ENCODE data around the gene FCHO2. TPM values are rescaled to one million over a fixed set of nuclear protein-coding genes. Genes with fewer than 3 reads are reported as not detected.

Gene FCHO2
- total and polyA plus RNA-seq, 2 donors (not counting 3 experiments of a cell fraction or from before 2014, with no cell fraction given), result 12.0 to 25.2 TPM

GRCh38 chr5:72996632-72997031 is 40.8 kb downstream of the FCHO2 start:
- Histone ChIP-seq H3K4me1 (ENCODE audit: control insufficient read depth, extremely low read depth, insufficient read depth, low read length) (no peaks in the 10 kb centered on the region), H3K36me3 (ENCODE audit: control insufficient read depth in 2 of 2, extremely low read depth in 1 of 2, insufficient read depth in 2 of 2, low read length in 2 of 2) (peaks cover 0 to 2% of the 10 kb centered on the region in 2 experiments), H3K9me1 (replicated peaks; ENCODE audit: control insufficient read depth, extremely low read depth, insufficient read depth, low read length) (no peaks in the 10 kb centered on the region), H3K9me3 (replicated peaks; ENCODE audit: control insufficient read depth, insufficient read depth, low read length) (no peaks in the 10 kb centered on the region), H3K79me2 (ENCODE audit: control insufficient read depth, insufficient read depth, low read length) (no peaks in the 10 kb centered on the region), H4K20me1 (replicated peaks; ENCODE audit: control insufficient read depth, extremely low read depth, insufficient read depth, low read length) (peaks cover 2% of the 10 kb centered on the region), H3K9ac (replicated peaks; ENCODE audit: extremely low read depth, insufficient read depth, low read length) (no peak overlapping the region), H3K27ac (ENCODE audit: insufficient read depth, low read depth, low read length) (no peak overlapping the region), H3K27me3 (ENCODE audit: control insufficient read depth in 2 of 2, insufficient read depth in 2 of 2, low read length in 2 of 2) (no peaks in the 10 kb centered on the region), H3K4me3 (replicated peaks in 1 of 3; ENCODE audit: insufficient read depth in 1 of 3, low read depth in 1 of 3, low read length in 3 of 3) (no peak overlapping the region), H3K4me2 (ENCODE audit: insufficient read depth, low read length) (no peak overlapping the region), H2AFZ (ENCODE audit: low read depth, low read length) (no peak overlapping the region)
- dilution Hi-C loops (cut with MboI; ENCODE audit: extremely low pct_ligation_motif_present, low sequenced_read_pairs) (no loop called here), intact Hi-C loops (cut with micrococcal nuclease) (no loop called here)
- FAIRE-seq, result no peak
- TF ChIP-seq MAX (IDR thresholded peaks at IDR 0.05; ENCODE audit: insufficient read depth, insufficient read length), result no peak
- no peak for TF ChIP-seq EZH2 (IDR thresholded peaks at IDR 0.05; ENCODE audit: borderline replicate concordance, low read depth, low read length, severe bottlenecking)
- no peak for TF ChIP-seq MYC (IDR thresholded peaks at IDR 0.05; ENCODE audit: low read depth, low read length)
- TF ChIP-seq POLR2AphosphoS5 (IDR thresholded peaks at IDR 0.05; ENCODE audit: insufficient read depth, low read depth, low read length), result no peak
- no peak for TF ChIP-seq FOS (IDR thresholded peaks at IDR 0.05; ENCODE audit: borderline replicate concordance, insufficient read depth, low read length)
- TF ChIP-seq, protein P1, sequence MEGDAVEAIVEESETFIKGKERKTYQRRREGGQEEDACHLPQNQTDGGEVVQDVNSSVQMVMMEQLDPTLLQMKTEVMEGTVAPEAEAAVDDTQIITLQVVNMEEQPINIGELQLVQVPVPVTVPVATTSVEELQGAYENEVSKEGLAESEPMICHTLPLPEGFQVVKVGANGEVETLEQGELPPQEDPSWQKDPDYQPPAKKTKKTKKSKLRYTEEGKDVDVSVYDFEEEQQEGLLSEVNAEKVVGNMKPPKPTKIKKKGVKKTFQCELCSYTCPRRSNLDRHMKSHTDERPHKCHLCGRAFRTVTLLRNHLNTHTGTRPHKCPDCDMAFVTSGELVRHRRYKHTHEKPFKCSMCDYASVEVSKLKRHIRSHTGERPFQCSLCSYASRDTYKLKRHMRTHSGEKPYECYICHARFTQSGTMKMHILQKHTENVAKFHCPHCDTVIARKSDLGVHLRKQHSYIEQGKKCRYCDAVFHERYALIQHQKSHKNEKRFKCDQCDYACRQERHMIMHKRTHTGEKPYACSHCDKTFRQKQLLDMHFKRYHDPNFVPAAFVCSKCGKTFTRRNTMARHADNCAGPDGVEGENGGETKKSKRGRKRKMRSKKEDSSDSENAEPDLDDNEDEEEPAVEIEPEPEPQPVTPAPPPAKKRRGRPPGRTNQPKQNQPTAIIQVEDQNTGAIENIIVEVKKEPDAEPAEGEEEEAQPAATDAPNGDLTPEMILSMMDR (IDR thresholded peaks at IDR 0.05; ENCODE audit: extremely low read depth in 1 of 2, insufficient read depth in 1 of 2, low read depth in 1 of 2, low read length in 2 of 2), result no peak
- TF ChIP-seq GATA2 (IDR thresholded peaks at IDR 0.05; ENCODE audit: insufficient read depth, insufficient read length, low read depth, low read length), result no peak
- no peak for TF ChIP-seq POLR2A (IDR thresholded peaks at IDR 0.05; ENCODE audit: low read depth, low read length)
- TF ChIP-seq JUN (IDR thresholded peaks at IDR 0.05; ENCODE audit: borderline replicate concordance, insufficient read depth, insufficient read length, low read depth), result no peak
- no TSS peak for BruUV-seq (replicated peaks)
- CTCF ChIA-PET, result no interaction called here
- no peak for DNase-seq (ENCODE audit: low read depth, low spot score)
- POLR2A ChIA-PET, result no interaction called here
